Measurements from ENCODE around the gene SPN. TPM values are rescaled to one million over a fixed set of nuclear protein-coding genes. Genes with fewer than 3 reads are reported as not detected.

Gene SPN
- total and polyA plus RNA-seq, 2 of the 4 experiments (the other 2 are of a cell fraction): not detected

DNA sequence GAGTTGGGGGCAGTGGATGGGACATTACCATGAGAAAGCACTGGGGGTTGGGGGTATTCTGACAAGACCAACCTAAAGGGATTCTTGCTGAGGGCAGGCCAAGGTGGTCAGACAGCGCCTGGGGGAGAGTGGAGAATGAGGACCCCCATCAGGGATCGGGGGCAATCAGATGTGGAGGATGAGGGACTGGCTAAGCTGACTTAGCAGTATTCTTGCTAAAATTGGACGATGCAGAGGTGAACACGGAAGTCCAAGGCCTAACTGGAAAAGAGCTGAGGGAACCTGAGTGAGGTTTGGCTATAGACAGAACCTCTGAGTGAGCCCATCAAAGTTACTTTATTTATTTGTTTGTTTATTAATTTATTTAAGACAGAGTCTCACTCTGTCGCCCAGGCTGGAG is 25.1 kb downstream of the SPN start:
- H3K4ac ChIP-seq (ENCODE audit: low read depth, low read length): no peak overlapping the region
- no peak overlapping the region for H2AK9ac ChIP-seq (replicated peaks; ENCODE audit: low read depth, low read length, poor library complexity)
- H3K4me1 ChIP-seq (ENCODE audit: control insufficient read depth, insufficient read depth, low read length): no peaks in the 10 kb centered on the region
- ATAC-seq (ENCODE audit: low read depth) (no peak), DNase-seq (no peak)
- H4K91ac ChIP-seq (ENCODE audit: insufficient read depth, low read depth, low read length): no peak overlapping the region
- no peaks in the 10 kb centered on the region for H3K9me1 ChIP-seq (ENCODE audit: insufficient read depth, low read length)
- in situ Hi-C loops (cut with MboI; ENCODE audit: low sequenced_read_pairs) (no loop called here), intact Hi-C loops (cut with micrococcal nuclease) (no loop called here), dilution Hi-C loops (cut with HindIII; ENCODE audit: low sequenced_read_pairs, unreplicated experiment) (no loop called here)
- H3K9me3 ChIP-seq (ENCODE audit: control insufficient read depth, insufficient read depth, low read length): no peaks in the 10 kb centered on the region
- H3K56ac ChIP-seq (ENCODE audit: extremely low read depth, insufficient read depth, low read length): no peak overlapping the region
- H3K9ac ChIP-seq (ENCODE audit: low read depth, low read length): no peak overlapping the region
- H3K18ac ChIP-seq (ENCODE audit: low read depth, low read length): no peak overlapping the region
- WGBS, 2 experiments (ENCODE audit: extremely low coverage in 2 of 2, insufficient read length in 1 of 2): 88% methylated on average over 2 of the region's 5 CpGs; no CpG with 5 or more reads in 1 of the 2 experiments
- peaks cover 2% of the 10 kb centered on the region; the same call in 1 of the 2 replicates for H3K36me3 ChIP-seq (ENCODE audit: control insufficient read depth, insufficient read depth, low read length)
- no peak overlapping the region for H2BK15ac ChIP-seq (ENCODE audit: low read depth, low read length)
- no peak overlapping the region for H3K27ac ChIP-seq (ENCODE audit: insufficient read depth, low read length)
- no peak overlapping the region for H2BK120ac ChIP-seq (ENCODE audit: low read depth, low read length)
- ChIA-PET CTCF (no interaction called here), POLR2A (ENCODE audit: unreplicated experiment) (no interaction called here)
- H3K14ac ChIP-seq (replicated peaks; ENCODE audit: low read depth, low read length): no peak overlapping the region
- BruUV-seq (replicated peaks): no TSS peak
- no peak overlapping the region for H2BK5ac ChIP-seq (ENCODE audit: low read depth, low read length, poor library complexity, severe bottlenecking)
- no peak overlapping the region for H2AFZ ChIP-seq (replicated peaks; ENCODE audit: low read length, poor library complexity)
- H4K20me1 ChIP-seq (ENCODE audit: insufficient read depth, low read length): no peaks in the 10 kb centered on the region
- no peak overlapping the region for H4K5ac ChIP-seq (ENCODE audit: low read depth, low read length)
- H2BK20ac ChIP-seq (ENCODE audit: low read depth, low read length): no peak overlapping the region
- TF ChIP-seq SMC3 (IDR thresholded peaks at IDR 0.05; ENCODE audit: low read depth, low read length) (no peak), CHD1 (IDR thresholded peaks at IDR 0.05; ENCODE audit: low read depth, low read length) (no peak), RAD21 (IDR thresholded peaks at IDR 0.05; ENCODE audit: low read length) (no peak), NFE2L2 (IDR thresholded peaks at IDR 0.05; ENCODE audit: low read depth, low read length) (no peak)
- TF ChIP-seq, protein P1, sequence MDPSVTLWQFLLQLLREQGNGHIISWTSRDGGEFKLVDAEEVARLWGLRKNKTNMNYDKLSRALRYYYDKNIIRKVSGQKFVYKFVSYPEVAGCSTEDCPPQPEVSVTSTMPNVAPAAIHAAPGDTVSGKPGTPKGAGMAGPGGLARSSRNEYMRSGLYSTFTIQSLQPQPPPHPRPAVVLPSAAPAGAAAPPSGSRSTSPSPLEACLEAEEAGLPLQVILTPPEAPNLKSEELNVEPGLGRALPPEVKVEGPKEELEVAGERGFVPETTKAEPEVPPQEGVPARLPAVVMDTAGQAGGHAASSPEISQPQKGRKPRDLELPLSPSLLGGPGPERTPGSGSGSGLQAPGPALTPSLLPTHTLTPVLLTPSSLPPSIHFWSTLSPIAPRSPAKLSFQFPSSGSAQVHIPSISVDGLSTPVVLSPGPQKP (IDR thresholded peaks at IDR 0.05; ENCODE audit: borderline replicate concordance, low read depth, low read length): no peak
- TF ChIP-seq, protein P2, sequence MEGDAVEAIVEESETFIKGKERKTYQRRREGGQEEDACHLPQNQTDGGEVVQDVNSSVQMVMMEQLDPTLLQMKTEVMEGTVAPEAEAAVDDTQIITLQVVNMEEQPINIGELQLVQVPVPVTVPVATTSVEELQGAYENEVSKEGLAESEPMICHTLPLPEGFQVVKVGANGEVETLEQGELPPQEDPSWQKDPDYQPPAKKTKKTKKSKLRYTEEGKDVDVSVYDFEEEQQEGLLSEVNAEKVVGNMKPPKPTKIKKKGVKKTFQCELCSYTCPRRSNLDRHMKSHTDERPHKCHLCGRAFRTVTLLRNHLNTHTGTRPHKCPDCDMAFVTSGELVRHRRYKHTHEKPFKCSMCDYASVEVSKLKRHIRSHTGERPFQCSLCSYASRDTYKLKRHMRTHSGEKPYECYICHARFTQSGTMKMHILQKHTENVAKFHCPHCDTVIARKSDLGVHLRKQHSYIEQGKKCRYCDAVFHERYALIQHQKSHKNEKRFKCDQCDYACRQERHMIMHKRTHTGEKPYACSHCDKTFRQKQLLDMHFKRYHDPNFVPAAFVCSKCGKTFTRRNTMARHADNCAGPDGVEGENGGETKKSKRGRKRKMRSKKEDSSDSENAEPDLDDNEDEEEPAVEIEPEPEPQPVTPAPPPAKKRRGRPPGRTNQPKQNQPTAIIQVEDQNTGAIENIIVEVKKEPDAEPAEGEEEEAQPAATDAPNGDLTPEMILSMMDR (conservative IDR thresholded peaks at IDR 0.05; ENCODE audit: low read depth, low read length): no peak
- H2AK5ac ChIP-seq (ENCODE audit: low read depth, low read length): no peak overlapping the region
- H3K23ac ChIP-seq (ENCODE audit: low read depth, low read length): no peak overlapping the region
- H3K4me2 ChIP-seq (ENCODE audit: low read depth, low read length): no peak overlapping the region
- H3K27me3 ChIP-seq (ENCODE audit: control insufficient read depth, insufficient read depth, low read length): no peaks in the 10 kb centered on the region
- H3K4me3 ChIP-seq (ENCODE audit: insufficient read depth, low read depth, low read length): no peak overlapping the region
- no peaks in the 10 kb centered on the region for H3K79me1 ChIP-seq (ENCODE audit: low read depth in 1 of 2, low read length in 2 of 2)
- no peak overlapping the region for H4K8ac ChIP-seq (ENCODE audit: low read depth in 2 of 2, low read length in 2 of 2)

Data from IMR-90 (cell line).